B cell (primary cell): Measurements from ENCODE around the gene SYNE1. TPM values are rescaled to one million over a fixed set of nuclear protein-coding genes. Genes with fewer than 3 reads are reported as not detected.

ENCODE experiments used
- ATAC-seq: fragments of 200-7000 bp; cut with Tn5 transposase; one replicate; pipeline ENCODE4 v1.10.0; 2021; ENCODE audit warnings: low read depth, mild to moderate bottlenecking, moderate number of reproducible peaks, moderate library complexity
- CTCF ChIA-PET: fragments of 350-600 bp; sonication (Branson Sonifier 250); formaldehyde crosslinking; loops from one replicate; lab custom pipeline; 2021; ENCODE audit warnings: antibody characterized with exemption, inconsistent platforms; lab: Charles Lee
- POLR2A ChIA-PET: fragments of 350-600 bp; sonication (Branson Sonifier 250); formaldehyde crosslinking; loops from one replicate; lab custom pipeline; 2021; ENCODE audit warnings: antibody characterized with exemption; lab: Charles Lee
- DNase-seq: peaks from one replicate; pipeline ENCODE4 v3.0.0; 2013
- H2AFZ ChIP-seq: 2 replicates; pipeline ENCODE4 v1.6.1; 2012; ENCODE audit warnings: mild to moderate bottlenecking, low read depth, low read length; ENCODE audit not compliant: insufficient read depth, poor library complexity, severe bottlenecking
- H3K27ac ChIP-seq, 2 donors: 1 replicate in 1 of 2; 2 replicates in 1 of 2; pipeline ENCODE4 v1.5.1; 2012 to 2013; ENCODE audit warnings: low read length in 2 of 2, mild to moderate bottlenecking in 2 of 2, moderate library complexity in 1 of 2
- H3K27me3 ChIP-seq, 4 experiments: fragments of 200-600 bp in 1 of 4; sonication (generic) in 1 of 4; replicated peaks in 1 of 4; 1 replicate in 2 of 4; 2 replicates in 2 of 4; pipeline versions ENCODE4 v1.6.1 to v1.7.0; 2013 to 2016; ENCODE audit warnings: low read length in 3 of 4, mild to moderate bottlenecking in 2 of 4, mixed read lengths in 1 of 4, moderate library complexity in 1 of 4; ENCODE audit not compliant: insufficient read depth in 4 of 4, control insufficient read depth in 3 of 4; ENCODE audit errors: control extremely low read depth in 1 of 4
- H3K36me3 ChIP-seq, 2 experiments: replicated peaks in 1 of 2; 1 replicate in 1 of 2; 2 replicates in 1 of 2; pipeline versions ENCODE4 v1.6.1 to v1.7.1; 2013; ENCODE audit warnings: low read length in 1 of 2; ENCODE audit not compliant: insufficient read depth in 2 of 2, control insufficient read depth in 1 of 2; ENCODE audit errors: control extremely low read depth in 1 of 2, extremely low read depth in 1 of 2
- H3K4me1 ChIP-seq, 2 donors: fragments of 200-600 bp in 1 of 2; sonication (generic) in 1 of 2; 1 replicate in 1 of 2; 2 replicates in 1 of 2; pipeline versions ENCODE4 v1.5.1 to v1.6.1; 2013 to 2017; ENCODE audit warnings: low read length in 2 of 2; ENCODE audit not compliant: control insufficient read depth in 2 of 2, insufficient read depth in 2 of 2
- H3K4me2 ChIP-seq: replicated peaks from 2 replicates; pipeline ENCODE3; 2012; ENCODE audit warnings: mild to moderate bottlenecking, low read depth, low read length; ENCODE audit not compliant: poor library complexity, severe bottlenecking
- H3K4me3 ChIP-seq, 5 experiments: fragments of 200-600 bp in 1 of 5; sonication (generic) in 1 of 5; 1 replicate in 3 of 5; 2 replicates in 2 of 5; pipeline versions ENCODE4 v1.5.1 to v1.7.0; 2011 to 2016; ENCODE audit warnings: low read length in 4 of 5, mild to moderate bottlenecking in 4 of 5, low read depth in 2 of 5, control low read depth in 1 of 5, moderate library complexity in 1 of 5; ENCODE audit not compliant: insufficient read depth in 1 of 5; ENCODE audit errors: control extremely low read depth in 1 of 5, extremely low read depth in 1 of 5
- H3K79me2 ChIP-seq: fragments of 200-600 bp; sonication (generic); one replicate; pipeline ENCODE4 v1.6.0; 2016; ENCODE audit warnings: low read length; ENCODE audit not compliant: control insufficient read depth, insufficient read depth
- H3K9ac ChIP-seq: fragments of 200-600 bp; sonication (generic); 2 replicates; pipeline ENCODE4 v1.6.1; 2017; ENCODE audit warnings: mild to moderate bottlenecking, low read length, moderate library complexity
- H3K9me3 ChIP-seq, 3 donors: one replicate each; pipeline versions ENCODE4 v1.6.1 to v1.7.1; 2013; ENCODE audit warnings: low read length in 2 of 3; ENCODE audit not compliant: control insufficient read depth in 2 of 3, insufficient read depth in 1 of 3; ENCODE audit errors: control extremely low read depth in 1 of 3
- H4K20me1 ChIP-seq: 2 replicates; pipeline ENCODE4 v1.6.0; 2012; ENCODE audit warnings: mild to moderate bottlenecking, low read length; ENCODE audit not compliant: insufficient read depth, control insufficient read depth, poor library complexity, severe bottlenecking
- H3K27ac Mint-ChIP-seq: one replicate; pipeline ENCODE4 v1.8.0; 2021; ENCODE audit warnings: mixed read lengths
- H3K27me3 Mint-ChIP-seq: one replicate; pipeline ENCODE4 v1.8.0; 2021; ENCODE audit warnings: mixed read lengths
- H3K4me1 Mint-ChIP-seq: one replicate; pipeline ENCODE4 v1.8.0; 2021; ENCODE audit warnings: mixed read lengths
- H3K4me3 Mint-ChIP-seq: one replicate; pipeline ENCODE4 v1.8.0; 2021; ENCODE audit warnings: mixed read lengths
- H3K9me3 Mint-ChIP-seq: one replicate; pipeline ENCODE4 v1.8.0; 2022; ENCODE audit warnings: mixed read lengths; ENCODE audit not compliant: insufficient read depth
- EZH2 ChIP-seq: IDR thresholded peaks from 2 replicates; pipeline ENCODE4 v1.6.1; 2012; ENCODE audit warnings: borderline replicate concordance, low read depth, mild to moderate bottlenecking, moderate library complexity, low read length; ENCODE audit not compliant: insufficient read depth, poor library complexity, severe bottlenecking
- WGBS: methylation state at CpG from one replicate; pipeline ENCODE4 v1.1.5; 2013; ENCODE audit warnings: missing lambda C conversion rate; ENCODE audit not compliant: insufficient coverage; 5-methylcytosine and 5-hydroxymethylcytosine counted together
- intact Hi-C: fragments of 100-400 bp; cut with micrococcal nuclease; formaldehyde crosslinking; loops from one replicate; pipeline ENCODE4 v1.10.0; 2022
- polyA plus RNA-seq: library from polyadenylated mRNA; depleted of rRNA; stranded (reverse); fragments of >200 nt; gene quantifications from 2 replicates; pipeline ENCODE4 v1.2.3, GENCODE V29; 2012
- total RNA-seq, 2 donors: library from RNA; stranded (reverse); fragments of 120-200 nt in 1 of 2; gene quantifications; 1 replicate in 1 of 2; 2 replicates in 1 of 2; pipeline versions ENCODE4 v1.2.3 to v1.2.4, GENCODE V29; 2013 to 2022
- TF ChIP-seq, protein P1 (sequence below): fragments of 200-600 bp; IDR thresholded peaks from one replicate; pipeline ENCODE4 v1.8.0; 2022; ENCODE audit warnings: antibody characterized with exemption, mild to moderate bottlenecking

The SYNE1 gene
- total and polyA plus RNA-seq, 2 donors (not counting 1 experiment from before 2014, with no cell fraction given) = 49.2 to 108 TPM

DNA sequence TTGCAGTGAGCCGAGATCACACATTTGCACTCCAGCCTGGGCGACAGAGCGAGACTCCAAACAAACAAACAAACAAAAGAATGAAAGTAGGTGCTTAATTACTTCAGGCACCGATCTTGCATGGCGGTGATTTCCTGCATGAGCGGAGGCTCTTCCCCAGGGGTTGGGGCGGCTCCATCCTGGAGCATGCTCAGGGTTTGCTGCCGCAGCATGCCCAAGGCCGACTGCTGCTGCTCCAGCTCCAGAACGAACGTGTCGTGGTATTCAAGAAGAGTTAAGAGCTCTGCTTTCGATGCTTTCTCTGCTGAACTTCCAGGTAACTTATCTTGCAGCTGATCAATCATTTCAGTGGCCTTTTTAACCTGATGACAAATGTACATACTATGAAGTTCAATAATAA, 313.8 kb downstream of the SYNE1 start:
- Histone ChIP-seq H3K79me2 (no peaks in the 10 kb centered on the region), H3K9ac (no peak overlapping the region), H3K4me1 (no peaks in the 10 kb centered on the region), H3K4me3 (no peak overlapping the region), H3K27ac (no peak overlapping the region), H3K9me3 (no peaks in the 10 kb centered on the region), H3K36me3 (no peaks in the 10 kb centered on the region), H3K4me2 (no peak overlapping the region), H3K27me3 (no peaks in the 10 kb centered on the region), H2AFZ (no peak overlapping the region), H4K20me1 (no peaks in the 10 kb centered on the region)
- CTCF ChIA-PET = interaction anchor here (1.4 kb wide), 1 partner anchor 14 kb away, joined by 3 read pairs; no protein-coding TSS in a partner anchor
- TF ChIP-seq EZH2 = no peak
- TF ChIP-seq, protein P1, sequence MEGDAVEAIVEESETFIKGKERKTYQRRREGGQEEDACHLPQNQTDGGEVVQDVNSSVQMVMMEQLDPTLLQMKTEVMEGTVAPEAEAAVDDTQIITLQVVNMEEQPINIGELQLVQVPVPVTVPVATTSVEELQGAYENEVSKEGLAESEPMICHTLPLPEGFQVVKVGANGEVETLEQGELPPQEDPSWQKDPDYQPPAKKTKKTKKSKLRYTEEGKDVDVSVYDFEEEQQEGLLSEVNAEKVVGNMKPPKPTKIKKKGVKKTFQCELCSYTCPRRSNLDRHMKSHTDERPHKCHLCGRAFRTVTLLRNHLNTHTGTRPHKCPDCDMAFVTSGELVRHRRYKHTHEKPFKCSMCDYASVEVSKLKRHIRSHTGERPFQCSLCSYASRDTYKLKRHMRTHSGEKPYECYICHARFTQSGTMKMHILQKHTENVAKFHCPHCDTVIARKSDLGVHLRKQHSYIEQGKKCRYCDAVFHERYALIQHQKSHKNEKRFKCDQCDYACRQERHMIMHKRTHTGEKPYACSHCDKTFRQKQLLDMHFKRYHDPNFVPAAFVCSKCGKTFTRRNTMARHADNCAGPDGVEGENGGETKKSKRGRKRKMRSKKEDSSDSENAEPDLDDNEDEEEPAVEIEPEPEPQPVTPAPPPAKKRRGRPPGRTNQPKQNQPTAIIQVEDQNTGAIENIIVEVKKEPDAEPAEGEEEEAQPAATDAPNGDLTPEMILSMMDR = no peak
- 99% methylated on average over 10 of the region's 13 CpGs for WGBS
- Mint-ChIP-seq H3K9me3 (no peaks in the 10 kb centered on the region), H3K4me3 (no peak overlapping the region), H3K27ac (no peak overlapping the region), H3K27me3 (peaks cover 15% of the 10 kb centered on the region), H3K4me1 (no peaks in the 10 kb centered on the region)
- DNase-seq (no peak), ATAC-seq (no peak)
- POLR2A ChIA-PET = no interaction called here
- intact Hi-C loops = no loop called here

DNA sequence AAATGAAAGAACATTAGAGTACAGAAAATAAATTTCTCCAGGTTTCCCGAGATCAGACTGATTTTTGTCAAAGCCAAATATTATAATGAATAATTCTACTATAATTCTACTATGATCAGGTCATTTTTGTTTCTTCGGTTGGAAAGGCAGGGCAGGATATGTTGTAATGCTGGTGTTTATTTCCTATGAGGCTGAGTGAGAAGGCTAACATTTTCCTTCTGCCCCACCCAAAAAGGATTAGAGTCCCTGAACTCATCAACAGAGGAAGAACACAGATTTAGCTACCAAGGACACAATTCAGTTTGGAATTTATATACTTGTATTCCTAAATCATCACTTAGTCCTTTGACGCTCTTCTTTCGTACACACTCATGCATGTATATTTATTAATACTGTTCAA, 318.9 kb downstream of the SYNE1 start:
- Histone ChIP-seq H4K20me1 (no peaks in the 10 kb centered on the region), H3K36me3 (no peaks in the 10 kb centered on the region), H3K9ac (no peak overlapping the region), H3K4me3 (no peak overlapping the region), H3K9me3 (no peaks in the 10 kb centered on the region), H3K27ac (no peak overlapping the region), H3K27me3 (no peaks in the 10 kb centered on the region), H3K4me1 (peaks cover 0 to 5% of the 10 kb centered on the region in 2 donors), H3K79me2 (no peaks in the 10 kb centered on the region), H3K4me2 (no peak overlapping the region), H2AFZ (no peak overlapping the region)
- Mint-ChIP-seq H3K4me1 (peaks cover 7% of the 10 kb centered on the region), H3K9me3 (no peaks in the 10 kb centered on the region), H3K27me3 (peaks cover 10% of the 10 kb centered on the region), H3K27ac (no peak overlapping the region), H3K4me3 (no peak overlapping the region)
- ATAC-seq (no peak), DNase-seq (no peak)
- TF ChIP-seq, protein P1 = no peak
- TF ChIP-seq EZH2 = no peak
- ChIA-PET CTCF (interaction anchor here (3.7 kb wide), 1 partner anchor 19 kb away, joined by 21 read pairs; no protein-coding TSS in a partner anchor), POLR2A (no interaction called here)
- no CpG with 5 or more reads among the region's 4 CpGs for WGBS
- intact Hi-C loops = no loop called here
